Stimulated activated CD4-positive, alpha-beta T cell treated with anti-CD3 and anti-CD28 coated beads, TNF-alpha, amount 100 ng/mL, for 1 hour (primary cell): ENCODE data around the gene ITPR2.
"Not testable (repeated sequence)": the region's sequence is repeated elsewhere in the genome, so short reads cannot be mapped to it uniquely, and the experiment has no call there.

Source experiments
- DNase-seq, 3 donors: peaks; one replicate each; pipeline ENCODE4 v3.0.0-alpha.2; 2020; ENCODE audit warnings: low read depth in 3 of 3, low spot score in 1 of 3

ITPR2 gene

GRCh38 chr12:26791301-26791791 is 41.6 kb downstream of the ITPR2 start:
- DNase-seq = no peak

DNA sequence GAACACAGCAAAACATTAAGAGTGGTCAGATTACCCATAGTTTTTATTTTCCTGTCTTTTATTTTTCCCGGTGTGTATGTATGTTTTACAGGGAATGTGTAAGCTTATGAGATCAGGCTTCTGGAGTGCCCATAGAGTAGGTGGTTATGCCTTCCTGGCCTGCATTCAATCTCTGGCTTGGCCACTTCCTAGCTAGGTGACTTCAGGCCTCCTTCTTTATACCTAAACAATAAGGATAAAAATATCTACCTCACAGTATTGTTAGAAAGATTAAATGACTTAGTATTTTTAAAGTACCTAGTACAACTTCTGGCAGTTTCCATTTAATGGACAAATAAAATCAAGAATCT is 42.4 kb downstream of the ITPR2 start:
- no peak for DNase-seq

GRCh38 chr12:26789731-26790644 is 43.0 kb downstream of the ITPR2 start:
- DNase-seq = no peak

DNA sequence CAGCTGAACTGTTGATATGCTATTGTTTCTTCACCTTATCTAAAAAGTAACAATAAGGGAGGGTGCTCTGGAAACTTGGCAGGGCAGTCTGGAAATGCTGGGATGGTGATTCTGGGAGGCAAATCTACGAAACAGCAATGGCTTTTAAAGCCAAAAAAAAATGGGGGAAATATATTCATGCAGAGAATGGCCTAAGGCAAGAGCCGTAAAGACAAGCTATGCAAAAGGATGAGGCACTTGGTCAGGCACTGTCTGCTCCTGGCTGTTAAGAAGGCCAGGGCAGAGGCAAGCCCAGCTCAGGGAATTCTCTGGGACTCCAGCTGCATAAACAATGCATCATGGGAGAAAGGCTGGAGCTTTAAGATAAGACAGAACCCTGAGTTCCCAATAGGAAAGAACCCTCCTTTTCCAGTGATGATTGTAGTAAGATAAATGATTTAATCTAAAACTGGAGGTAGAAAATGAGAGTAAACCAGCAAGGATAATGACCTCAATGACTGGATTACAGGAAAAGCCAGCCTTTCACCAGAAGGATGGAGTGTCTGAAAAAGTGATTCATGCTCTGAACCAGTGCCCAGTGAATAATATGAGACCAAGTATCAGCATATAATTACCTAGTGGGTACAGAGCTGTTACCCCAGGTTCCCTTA is 46.0 kb downstream of the ITPR2 start:
- DNase-seq = no peak

GRCh38 chr12:26786491-26786864 is 46.5 kb downstream of the ITPR2 start:
- DNase-seq = no peak

- not testable (repeated sequence) for DNase-seq
Observed at GRCh38 chr12:26783816-26784379, 49.1 kb downstream of the ITPR2 start.

DNA sequence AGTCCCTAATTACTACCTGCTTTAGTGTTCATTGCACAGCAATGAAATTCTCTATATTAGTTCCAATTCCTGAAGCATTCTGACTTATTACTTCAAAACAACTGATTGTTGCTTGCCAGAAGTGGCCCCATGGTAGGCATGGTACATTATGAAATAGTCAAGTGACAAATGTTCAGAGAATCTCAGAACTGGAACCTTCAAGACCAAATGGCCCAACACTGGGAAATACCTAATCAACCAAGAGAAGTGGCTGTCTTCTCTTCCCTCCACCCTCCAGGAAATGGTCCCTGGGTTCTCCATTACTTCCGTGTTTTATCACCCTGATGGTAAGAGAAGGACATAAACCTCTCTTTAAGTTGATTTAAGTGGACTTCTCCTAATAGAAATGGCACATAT is 49.9 kb downstream of the ITPR2 start:
- no peak for DNase-seq

- DNase-seq = no peak
Observed at GRCh38 chr12:26782372-26783130, 50.4 kb downstream of the ITPR2 start.

GRCh38 chr12:26780656-26781055 is 52.3 kb downstream of the ITPR2 start:
- DNase-seq = not testable (repeated sequence)

DNA sequence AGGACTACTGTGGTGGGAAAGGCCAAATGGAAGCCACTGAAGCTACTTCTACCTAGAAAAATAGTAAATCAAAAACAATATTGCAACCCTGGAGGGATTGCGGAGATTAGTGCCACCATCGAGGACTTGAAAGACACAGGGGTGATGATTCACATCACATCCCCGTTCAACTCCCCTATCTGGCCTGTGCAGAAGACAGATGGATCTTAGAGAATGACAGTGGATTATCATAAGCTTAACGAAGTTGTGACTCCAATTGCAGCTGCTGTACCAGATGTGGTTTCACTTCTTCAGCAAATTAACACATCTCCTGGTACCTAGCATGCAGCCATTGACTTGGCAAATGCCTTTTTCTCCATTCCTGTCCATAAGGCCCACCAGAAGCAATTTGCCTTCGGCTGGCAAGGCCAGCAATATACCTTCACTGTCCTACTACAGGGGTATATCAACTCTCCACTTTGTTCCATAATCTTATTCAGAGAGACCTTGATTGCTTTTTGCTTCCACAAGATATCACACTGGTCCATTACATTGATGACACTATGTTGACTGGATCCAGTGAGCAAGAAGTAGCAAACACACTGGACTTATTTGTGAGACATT is 54.7 kb downstream of the ITPR2 start:
- not testable (repeated sequence) for DNase-seq

- no peak for DNase-seq
Observed at GRCh38 chr12:26777236-26777635, 55.8 kb downstream of the ITPR2 start.

- not testable (repeated sequence) for DNase-seq
Observed at GRCh38 chr12:26775991-26776390, 57.0 kb downstream of the ITPR2 start.

- no peak for DNase-seq
Observed at GRCh38 chr12:26773313-26774104, 59.5 kb downstream of the ITPR2 start.

GRCh38 chr12:26771861-26772260 is 61.1 kb downstream of the ITPR2 start:
- no peak for DNase-seq

DNA sequence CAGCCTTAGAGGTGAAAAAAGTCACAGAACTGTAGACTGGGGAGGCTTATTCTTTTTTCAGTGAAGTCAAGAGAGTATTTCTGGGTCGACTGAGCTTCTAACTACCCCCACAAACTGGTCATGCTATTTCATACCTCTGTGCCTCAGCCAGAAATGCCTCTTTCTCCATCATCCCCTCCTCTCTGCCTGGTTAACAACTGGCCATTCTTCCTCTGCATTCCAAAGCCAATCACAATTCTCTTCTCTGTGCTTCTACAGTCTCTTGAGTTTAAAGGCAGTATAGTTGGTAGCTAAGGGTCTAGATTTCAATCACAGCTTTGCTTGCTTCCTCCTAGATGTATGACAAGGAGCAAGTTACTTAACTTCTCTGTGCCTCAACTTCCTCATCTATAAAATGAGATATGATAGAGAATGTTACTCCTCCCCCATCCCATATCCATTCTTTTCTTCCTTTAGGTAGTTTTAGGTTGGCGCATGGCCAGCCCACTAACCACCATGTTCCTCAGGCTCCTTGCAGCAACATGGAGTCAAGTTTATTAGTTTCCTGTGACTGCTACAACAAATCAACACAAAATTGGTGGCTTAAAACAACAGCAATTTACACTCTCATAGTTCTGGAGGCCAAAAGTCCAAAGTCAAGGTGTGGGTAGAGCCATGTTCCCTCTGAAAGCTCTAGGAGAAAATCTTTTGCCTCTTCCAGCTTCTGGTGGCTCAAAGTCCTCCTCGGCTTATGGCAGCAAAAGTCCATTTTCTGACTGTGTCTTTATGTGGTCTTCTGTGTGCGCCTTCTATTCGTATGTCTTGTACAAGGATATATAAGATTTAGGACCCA is 62.5 kb downstream of the ITPR2 start:
- no peak for DNase-seq

DNA sequence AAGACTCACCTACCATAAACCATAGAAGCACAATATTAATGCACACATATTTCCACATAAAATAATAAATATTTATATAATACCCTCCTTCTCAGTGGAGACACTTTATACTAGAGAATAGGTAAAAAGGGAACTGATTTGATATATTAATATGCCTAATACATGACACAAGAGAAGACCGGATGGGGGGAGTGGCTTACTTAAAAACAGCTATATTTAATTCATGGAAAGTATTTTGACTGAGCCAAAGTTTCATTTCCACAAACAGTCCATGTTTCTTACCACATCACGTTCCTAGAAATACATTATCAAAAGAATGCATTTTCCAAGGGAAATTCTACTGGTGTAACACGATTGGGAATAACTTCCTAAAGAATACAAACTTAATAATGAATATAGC is 63.4 kb downstream of the ITPR2 start:
- no peak for DNase-seq

GRCh38 chr12:26768611-26769603 is 64.1 kb downstream of the ITPR2 start:
- no peak for DNase-seq

DNA sequence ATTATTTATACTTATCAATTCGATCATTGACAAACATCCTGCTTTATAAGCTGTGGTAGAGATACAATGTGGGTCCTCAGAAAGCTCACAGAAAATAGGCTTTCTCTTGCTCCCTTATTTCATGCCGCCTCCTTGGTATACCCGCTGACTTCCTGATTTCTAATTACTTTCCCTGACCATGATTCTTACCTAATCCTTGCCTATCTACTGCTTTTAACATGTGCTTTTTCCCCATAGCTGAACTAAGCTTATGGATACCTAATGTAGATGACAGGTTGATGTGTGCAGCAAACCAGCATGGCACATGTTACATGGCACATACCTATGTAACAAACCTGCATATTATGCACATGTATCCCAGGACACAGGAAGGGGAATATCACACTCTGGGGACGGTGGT is 65.1 kb downstream of the ITPR2 start:
- no peak for DNase-seq
